ENCODE measurements around the gene PALLD.

The PALLD gene

GRCh38 chr4:168883513-168883912 is 386.7 kb downstream of the PALLD start:
- no peak for DNase-seq
- H3K4me1 ChIP-seq, result peaks cover 5% of the 10 kb centered on the region; the same call in 1 of the 2 replicates
- no peak for TF ChIP-seq CTCF (IDR thresholded peaks at IDR 0.05; ENCODE audit: low read depth, low read length)
- peaks cover 6% of the 10 kb centered on the region for H3K36me3 ChIP-seq
- H3K4me3 ChIP-seq (ENCODE audit: low read depth, low read length), result no peak overlapping the region
- no peaks in the 10 kb centered on the region for H3K27me3 ChIP-seq
- no peaks in the 10 kb centered on the region for H3K9me3 ChIP-seq

- H3K9me3 ChIP-seq, result no peaks in the 10 kb centered on the region
- no peaks in the 10 kb centered on the region for H3K27me3 ChIP-seq
- no peak for DNase-seq
- H3K4me1 ChIP-seq, result peaks cover 5% of the 10 kb centered on the region; the same call in 1 of the 2 replicates
- H3K4me3 ChIP-seq (ENCODE audit: low read depth, low read length), result no peak overlapping the region
- no peak for TF ChIP-seq CTCF (IDR thresholded peaks at IDR 0.05; ENCODE audit: low read depth, low read length)
- H3K36me3 ChIP-seq, result peaks cover 6% of the 10 kb centered on the region
Observed at GRCh38 chr4:168884251-168885124, 387.6 kb downstream of the PALLD start.

GRCh38 chr4:168885400-168885799 is 388.5 kb downstream of the PALLD start:
- no peak overlapping the region for H3K4me3 ChIP-seq (ENCODE audit: low read depth, low read length)
- peaks cover 8% of the 10 kb centered on the region for H3K36me3 ChIP-seq
- H3K27me3 ChIP-seq, result no peaks in the 10 kb centered on the region
- no peak for TF ChIP-seq CTCF (IDR thresholded peaks at IDR 0.05; ENCODE audit: low read depth, low read length)
- peaks cover 5% of the 10 kb centered on the region; the same call in 1 of the 2 replicates for H3K4me1 ChIP-seq
- no peaks in the 10 kb centered on the region for H3K9me3 ChIP-seq
- no peak for DNase-seq

GRCh38 chr4:168886351-168886750 is 389.5 kb downstream of the PALLD start:
- TF ChIP-seq CTCF (IDR thresholded peaks at IDR 0.05; ENCODE audit: low read depth, low read length), result no peak
- H3K4me1 ChIP-seq, result peaks cover 5% of the 10 kb centered on the region; the same call in 1 of the 2 replicates
- H3K4me3 ChIP-seq (ENCODE audit: low read depth, low read length), result no peak overlapping the region
- H3K27me3 ChIP-seq, result no peaks in the 10 kb centered on the region
- no peak for DNase-seq
- peaks cover 12% of the 10 kb centered on the region for H3K36me3 ChIP-seq
- no peaks in the 10 kb centered on the region for H3K9me3 ChIP-seq

GRCh38 chr4:168887809-168888208 is 391.0 kb downstream of the PALLD start:
- Histone ChIP-seq H3K4me3 (ENCODE audit: low read depth, low read length) (no peak overlapping the region), H3K27me3 (no peaks in the 10 kb centered on the region), H3K36me3 (peaks cover 6% of the 10 kb centered on the region), H3K9me3 (no peaks in the 10 kb centered on the region), H3K4me1 (peaks cover 5% of the 10 kb centered on the region; the same call in 1 of the 2 replicates)
- no peak for DNase-seq
- TF ChIP-seq CTCF (IDR thresholded peaks at IDR 0.05; ENCODE audit: low read depth, low read length), result no peak

- TF ChIP-seq CTCF (IDR thresholded peaks at IDR 0.05; ENCODE audit: low read depth, low read length), result no peak
- Histone ChIP-seq H3K9me3 (no peaks in the 10 kb centered on the region), H3K4me3 (ENCODE audit: low read depth, low read length) (no peak overlapping the region), H3K36me3 (peaks cover 6% of the 10 kb centered on the region), H3K4me1 (peaks cover 5% of the 10 kb centered on the region; the same call in 1 of the 2 replicates), H3K27me3 (no peaks in the 10 kb centered on the region)
- no peak for DNase-seq
Observed at GRCh38 chr4:168888715-168889215, 391.9 kb downstream of the PALLD start.
